ENCODE results near the gene KCNA1.
"Not testable (repeated sequence)": the region's sequence is repeated elsewhere in the genome, so short reads cannot be mapped to it uniquely, and the experiment has no call there.

Gene KCNA1

GRCh38 chr12:4909734-4910501 is at the start of gene KCNA1:
Gene KCNA1 (plus strand): TSS chr12:4909905. CDS start chr12:4911379, 1,474 bp downstream.
- DNase-seq (ENCODE audit: low spot score) = no peak
- Mint-ChIP-seq H3K27ac (peak within 1 kb of the TSS; percentile 32), H3K27me3 (ENCODE audit: low read depth) (peaks cover 49% of the 10 kb centered on the region), H3K4me3 (peak within 1 kb of the TSS; percentile 85), H3K4me1 (ENCODE audit: low read depth) (peaks cover 7% of the 10 kb centered on the region), H3K36me3 (ENCODE audit: low read depth) (peaks cover 2% of the 10 kb centered on the region), H3K9me3 (no peaks in the 10 kb centered on the region)

DNA sequence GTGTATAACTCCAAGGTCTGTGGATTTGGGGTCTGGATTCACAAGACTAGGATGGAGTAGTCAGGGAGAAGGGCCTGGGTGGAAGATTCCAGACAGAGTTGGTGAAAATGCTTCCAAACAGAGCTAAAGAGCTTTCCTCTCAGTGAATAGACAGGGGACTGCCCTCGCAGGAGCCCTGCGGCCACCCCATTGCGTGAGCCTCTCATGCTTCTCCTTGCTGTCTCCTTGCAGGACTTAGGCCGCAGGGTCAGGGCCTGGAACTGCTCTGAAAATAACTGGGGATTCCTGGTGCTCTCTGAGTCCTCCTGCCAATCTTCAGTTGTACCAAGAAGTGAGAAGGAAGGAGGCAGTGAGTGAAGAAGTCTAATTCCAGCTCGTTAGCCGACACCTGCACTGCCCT is 49.0 kb upstream of the KCNA1 start:
- no peaks in the 10 kb centered on the region for H3K9me3 Mint-ChIP-seq
- H3K4me1 Mint-ChIP-seq (ENCODE audit: low read depth) = peaks cover 18% of the 10 kb centered on the region
- H3K27me3 Mint-ChIP-seq (ENCODE audit: low read depth) = peaks cover 22% of the 10 kb centered on the region
- H3K4me3 Mint-ChIP-seq = no peak overlapping the region
- H3K27ac Mint-ChIP-seq = no peak overlapping the region
- DNase-seq (ENCODE audit: low spot score) = no peak
- no peaks in the 10 kb centered on the region for H3K36me3 Mint-ChIP-seq (ENCODE audit: low read depth)

- Mint-ChIP-seq H3K4me1 (ENCODE audit: low read depth) (peaks cover 4% of the 10 kb centered on the region), H3K27me3 (ENCODE audit: low read depth) (peaks cover 26% of the 10 kb centered on the region), H3K36me3 (ENCODE audit: low read depth) (no peaks in the 10 kb centered on the region), H3K4me3 (no peak overlapping the region), H3K27ac (no peak overlapping the region), H3K9me3 (no peaks in the 10 kb centered on the region)
- no peak for DNase-seq (ENCODE audit: low spot score)
These were observed 46.9 kb upstream of the KCNA1 start for GRCh38 chr12:4862809-4863208.

- no peak overlapping the region for H3K27ac Mint-ChIP-seq
- DNase-seq (ENCODE audit: low spot score) = no peak
These were observed 45.1 kb upstream of the KCNA1 start for GRCh38 chr12:4864575-4864974.

DNA sequence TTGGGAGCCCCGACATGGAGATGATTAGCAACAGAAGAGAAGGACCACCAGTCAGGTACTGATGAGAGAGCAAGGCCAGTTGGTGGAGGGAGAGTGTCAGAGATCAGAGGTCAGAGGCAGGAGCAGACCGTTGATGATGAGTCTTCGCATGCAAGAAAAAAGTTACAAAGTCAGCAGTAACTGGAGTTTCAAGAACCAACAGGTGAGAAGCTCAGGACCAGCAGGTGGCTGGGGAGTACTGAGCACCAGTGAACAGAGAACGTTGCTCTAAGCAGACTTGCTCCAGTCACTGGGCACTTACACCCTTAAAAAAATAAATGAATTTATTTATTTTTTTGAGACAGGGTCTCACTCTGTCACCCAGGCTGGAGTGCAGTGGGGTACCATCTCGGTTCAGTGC is 44.5 kb upstream of the KCNA1 start:
- Mint-ChIP-seq H3K9me3 (no peaks in the 10 kb centered on the region), H3K4me3 (no peak overlapping the region), H3K36me3 (ENCODE audit: low read depth) (no peaks in the 10 kb centered on the region), H3K4me1 (ENCODE audit: low read depth) (no peaks in the 10 kb centered on the region), H3K27me3 (ENCODE audit: low read depth) (peaks cover 27% of the 10 kb centered on the region), H3K27ac (no peak overlapping the region)
- DNase-seq (ENCODE audit: low spot score) = no peak

More at GRCh38 chr12:4864575-4864974, 45.1 kb upstream of the KCNA1 start:
- H3K4me3 Mint-ChIP-seq = no peak overlapping the region
- peaks cover 25% of the 10 kb centered on the region for H3K27me3 Mint-ChIP-seq (ENCODE audit: low read depth)
- H3K9me3 Mint-ChIP-seq = no peaks in the 10 kb centered on the region
- no peaks in the 10 kb centered on the region for H3K36me3 Mint-ChIP-seq (ENCODE audit: low read depth)
- H3K4me1 Mint-ChIP-seq (ENCODE audit: low read depth) = no peaks in the 10 kb centered on the region

DNA sequence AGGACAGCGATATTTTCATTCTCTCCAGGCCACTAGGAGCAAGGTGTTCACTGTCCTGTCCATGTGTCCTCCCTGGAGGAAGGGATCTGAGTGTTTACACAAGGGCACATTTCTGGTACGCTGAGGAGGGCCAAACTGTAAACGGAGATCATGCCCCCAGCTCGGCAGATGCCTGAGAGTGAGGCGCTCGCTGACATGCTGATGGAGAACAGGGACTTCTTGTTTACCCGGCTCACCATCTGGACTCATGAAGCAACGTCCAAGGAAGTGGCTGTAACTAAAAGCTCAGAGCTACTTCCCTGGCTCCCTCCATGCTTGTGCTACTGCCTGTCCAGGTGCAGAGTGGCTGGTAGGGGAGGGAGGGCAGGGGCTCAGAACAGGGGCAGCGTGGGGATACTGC is 43.4 kb upstream of the KCNA1 start:
- DNase-seq (ENCODE audit: low spot score) = no peak
- Mint-ChIP-seq H3K9me3 (no peaks in the 10 kb centered on the region), H3K36me3 (ENCODE audit: low read depth) (no peaks in the 10 kb centered on the region), H3K27me3 (ENCODE audit: low read depth) (peaks cover 25% of the 10 kb centered on the region), H3K4me3 (no peak overlapping the region), H3K27ac (no peak overlapping the region), H3K4me1 (ENCODE audit: low read depth) (no peaks in the 10 kb centered on the region)

DNA sequence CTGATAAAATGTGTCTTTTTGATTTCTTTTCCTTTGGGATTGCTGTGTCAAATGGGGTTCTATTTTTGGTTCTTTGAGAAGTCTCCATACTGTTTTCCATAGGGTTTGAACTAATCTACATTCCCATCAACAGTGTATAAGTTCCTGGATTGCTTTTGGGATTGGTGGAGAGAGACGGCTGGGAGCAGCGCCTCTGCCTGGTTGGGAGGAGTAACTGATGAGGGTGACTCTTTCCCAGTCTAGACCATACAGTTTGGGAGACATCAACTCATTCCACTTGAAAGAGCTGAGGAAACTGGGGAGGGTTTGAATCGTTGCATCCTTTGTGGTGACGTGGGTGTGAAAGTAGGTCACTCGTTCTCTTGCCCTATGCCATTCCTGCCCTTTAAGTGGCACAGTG is 42.3 kb upstream of the KCNA1 start:
- no peak for DNase-seq (ENCODE audit: low spot score)
- H3K27ac Mint-ChIP-seq = no peak overlapping the region
- no peaks in the 10 kb centered on the region for H3K4me1 Mint-ChIP-seq (ENCODE audit: low read depth)
- no peaks in the 10 kb centered on the region for H3K9me3 Mint-ChIP-seq
- no peak overlapping the region for H3K4me3 Mint-ChIP-seq
- no peaks in the 10 kb centered on the region for H3K36me3 Mint-ChIP-seq (ENCODE audit: low read depth)
- H3K27me3 Mint-ChIP-seq (ENCODE audit: low read depth) = peaks cover 28% of the 10 kb centered on the region

DNA sequence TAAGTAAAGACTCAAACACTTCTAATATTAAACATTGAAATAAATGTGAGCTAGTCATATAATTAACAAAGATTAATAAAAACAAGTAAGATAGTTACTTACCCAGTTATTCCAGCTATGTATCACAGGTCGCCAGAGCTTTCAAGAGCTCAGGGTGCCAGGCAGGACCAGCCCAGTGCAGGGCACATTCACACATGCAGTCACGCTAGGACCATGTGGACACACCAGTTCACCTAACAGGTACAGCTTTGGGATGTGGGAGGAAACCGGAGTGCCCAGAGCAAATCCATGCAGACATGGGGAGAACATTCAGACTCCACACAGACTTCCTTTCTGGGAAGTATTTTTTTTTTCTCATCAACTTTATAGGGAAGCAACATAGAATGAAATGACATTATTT is 39.3 kb upstream of the KCNA1 start:
- Mint-ChIP-seq H3K4me3 (no peak overlapping the region), H3K36me3 (ENCODE audit: low read depth) (no peaks in the 10 kb centered on the region)

GRCh38 chr12:4871514-4871913 is 38.2 kb upstream of the KCNA1 start:
- Mint-ChIP-seq H3K36me3 (ENCODE audit: low read depth) (no peaks in the 10 kb centered on the region), H3K27me3 (ENCODE audit: low read depth) (peaks cover 21% of the 10 kb centered on the region), H3K9me3 (no peaks in the 10 kb centered on the region), H3K4me1 (ENCODE audit: low read depth) (no peaks in the 10 kb centered on the region), H3K4me3 (no peak overlapping the region), H3K27ac (no peak overlapping the region)
- DNase-seq (ENCODE audit: low spot score) = no peak

More for the DNA sequence above, 39.3 kb upstream of the KCNA1 start:
- H3K4me1 Mint-ChIP-seq (ENCODE audit: low read depth) = no peaks in the 10 kb centered on the region
- no peak overlapping the region for H3K27ac Mint-ChIP-seq
- peaks cover 20% of the 10 kb centered on the region for H3K27me3 Mint-ChIP-seq (ENCODE audit: low read depth)
- H3K9me3 Mint-ChIP-seq = no peaks in the 10 kb centered on the region
- DNase-seq (ENCODE audit: low spot score) = no peak

- H3K4me3 Mint-ChIP-seq = no peak overlapping the region
- DNase-seq (ENCODE audit: low spot score) = no peak
- H3K9me3 Mint-ChIP-seq = no peaks in the 10 kb centered on the region
- no peaks in the 10 kb centered on the region for H3K36me3 Mint-ChIP-seq (ENCODE audit: low read depth)
- no peak overlapping the region for H3K27ac Mint-ChIP-seq
- no peaks in the 10 kb centered on the region for H3K4me1 Mint-ChIP-seq (ENCODE audit: low read depth)
- peaks cover 12% of the 10 kb centered on the region for H3K27me3 Mint-ChIP-seq (ENCODE audit: low read depth)
These were observed 35.8 kb upstream of the KCNA1 start for GRCh38 chr12:4873947-4874346.

- Mint-ChIP-seq H3K9me3 (peaks cover under 1% of the 10 kb centered on the region), H3K4me1 (ENCODE audit: low read depth) (no peaks in the 10 kb centered on the region), H3K27me3 (ENCODE audit: low read depth) (peaks cover 12% of the 10 kb centered on the region), H3K36me3 (ENCODE audit: low read depth) (no peaks in the 10 kb centered on the region), H3K27ac (no peak overlapping the region), H3K4me3 (no peak overlapping the region)
- no peak for DNase-seq (ENCODE audit: low spot score)
These were observed 35.0 kb upstream of the KCNA1 start for GRCh38 chr12:4874671-4875070.

- not testable (repeated sequence) for DNase-seq (ENCODE audit: low spot score); H3K4me1 Mint-ChIP-seq (ENCODE audit: low read depth); H3K27ac Mint-ChIP-seq; H3K9me3 Mint-ChIP-seq; H3K36me3 Mint-ChIP-seq (ENCODE audit: low read depth); H3K4me3 Mint-ChIP-seq
- H3K27me3 Mint-ChIP-seq (ENCODE audit: low read depth) = peaks cover 14% of the 10 kb centered on the region
These were observed 30.2 kb upstream of the KCNA1 start for GRCh38 chr12:4879481-4879880.

DNA sequence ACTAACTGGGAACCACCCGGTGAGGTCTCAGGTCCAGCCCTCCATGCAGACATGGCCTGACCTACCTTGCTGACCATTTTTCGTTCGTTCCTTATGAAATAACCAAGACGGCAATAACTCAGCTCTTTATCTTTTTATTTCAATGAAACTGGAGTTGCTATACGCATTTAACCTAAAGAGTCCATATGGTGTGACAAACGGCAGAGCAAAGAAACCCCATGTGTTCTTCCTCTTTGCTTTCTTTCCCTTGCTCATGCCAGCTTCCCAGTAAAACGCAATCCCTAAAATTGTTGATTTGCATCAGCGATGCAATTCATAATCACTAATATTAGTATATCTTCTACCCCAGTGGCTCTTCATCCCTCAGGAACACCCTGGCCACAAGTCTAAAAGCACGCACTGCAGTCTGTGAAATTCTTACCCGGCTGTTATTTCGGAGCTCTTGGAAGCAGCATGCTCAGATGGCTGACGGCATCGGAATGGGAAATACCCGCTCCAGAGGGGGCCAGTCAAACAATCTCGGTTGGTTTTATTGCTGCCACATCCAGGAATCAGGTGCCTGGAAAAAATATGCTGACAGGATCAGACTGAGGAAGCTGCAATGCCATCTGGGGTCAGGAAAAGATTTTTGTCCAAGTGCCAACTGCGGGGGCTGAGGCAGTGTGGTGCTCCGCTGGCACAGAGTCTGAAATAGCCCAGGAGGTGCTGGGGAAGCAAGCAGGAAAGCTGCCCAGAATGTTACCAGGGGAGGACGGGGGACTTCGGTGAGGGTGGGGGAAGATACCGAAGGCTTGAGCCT is 28.2 kb upstream of the KCNA1 start:
- Mint-ChIP-seq H3K4me3 (no peak overlapping the region), H3K4me1 (ENCODE audit: low read depth) (no peaks in the 10 kb centered on the region), H3K27me3 (ENCODE audit: low read depth) (peaks cover 21% of the 10 kb centered on the region), H3K27ac (no peak overlapping the region), H3K36me3 (ENCODE audit: low read depth) (no peaks in the 10 kb centered on the region), H3K9me3 (peaks cover 6% of the 10 kb centered on the region)
- DNase-seq (ENCODE audit: low spot score) = no peak

GRCh38 chr12:4891866-4892265 is 17.8 kb upstream of the KCNA1 start:
- no peak overlapping the region for H3K4me3 Mint-ChIP-seq
- no peaks in the 10 kb centered on the region for H3K4me1 Mint-ChIP-seq (ENCODE audit: low read depth)
- peaks cover 18% of the 10 kb centered on the region for H3K27me3 Mint-ChIP-seq (ENCODE audit: low read depth)
- H3K36me3 Mint-ChIP-seq (ENCODE audit: low read depth) = no peaks in the 10 kb centered on the region
- no peaks in the 10 kb centered on the region for H3K9me3 Mint-ChIP-seq
- DNase-seq (ENCODE audit: low spot score) = no peak
- no peak overlapping the region for H3K27ac Mint-ChIP-seq

All from T-helper 2 cell treated with Interferon-gamma antibody and Interleukin-4, amounts not matched to agents 5 μg/mL and 100 μg/mL, for 36 hours (primary cell).